ENCODE measurements around the gene ANKRD13D.
A peak's percentile ranks its signal among the peaks of the same experiment; 100 is the strongest.

ANKRD13D gene

DNA sequence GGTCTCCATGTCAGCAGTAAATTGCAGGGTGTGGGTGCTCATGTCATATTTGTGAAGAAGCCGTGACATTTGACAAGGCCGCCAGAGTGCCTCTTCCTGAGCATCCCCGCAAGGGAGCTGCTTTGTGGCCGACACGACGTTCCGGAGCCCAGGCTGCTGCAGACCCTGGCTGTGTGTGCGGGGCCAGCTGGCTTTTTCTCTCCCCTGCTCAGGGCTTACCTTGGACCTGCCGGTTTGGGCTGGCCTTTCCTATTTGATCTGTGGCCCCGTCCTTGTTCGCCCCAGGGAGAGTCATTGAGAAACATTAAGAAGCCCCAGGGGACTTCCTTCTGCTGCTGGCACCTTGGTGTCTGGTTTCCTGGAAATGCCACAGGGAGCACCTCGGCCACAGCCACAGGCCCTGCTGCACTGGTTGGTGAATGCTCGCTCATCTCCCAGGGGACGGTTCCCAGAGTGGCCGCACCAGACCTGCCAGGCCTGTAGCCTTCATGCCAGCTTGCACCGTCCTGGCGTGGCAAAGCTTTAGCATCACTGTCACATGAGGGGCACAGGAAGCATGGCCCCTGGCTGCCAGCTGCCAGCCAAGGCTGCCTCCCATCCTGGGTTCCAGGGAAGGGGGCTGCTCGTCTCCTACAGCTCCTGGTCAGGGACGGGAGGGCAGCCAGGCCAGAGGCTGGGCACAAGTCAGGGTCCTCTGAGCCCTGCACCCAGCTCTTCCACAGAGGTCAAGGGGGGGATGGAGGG lies 17.4 kb upstream of the ANKRD13D start:
- no peak overlapping the region for H3K27ac ChIP-seq
- no peak for TF ChIP-seq ZFX (IDR thresholded peaks at IDR 0.05; ENCODE audit: borderline replicate concordance)
- TF ChIP-seq, protein P1, sequence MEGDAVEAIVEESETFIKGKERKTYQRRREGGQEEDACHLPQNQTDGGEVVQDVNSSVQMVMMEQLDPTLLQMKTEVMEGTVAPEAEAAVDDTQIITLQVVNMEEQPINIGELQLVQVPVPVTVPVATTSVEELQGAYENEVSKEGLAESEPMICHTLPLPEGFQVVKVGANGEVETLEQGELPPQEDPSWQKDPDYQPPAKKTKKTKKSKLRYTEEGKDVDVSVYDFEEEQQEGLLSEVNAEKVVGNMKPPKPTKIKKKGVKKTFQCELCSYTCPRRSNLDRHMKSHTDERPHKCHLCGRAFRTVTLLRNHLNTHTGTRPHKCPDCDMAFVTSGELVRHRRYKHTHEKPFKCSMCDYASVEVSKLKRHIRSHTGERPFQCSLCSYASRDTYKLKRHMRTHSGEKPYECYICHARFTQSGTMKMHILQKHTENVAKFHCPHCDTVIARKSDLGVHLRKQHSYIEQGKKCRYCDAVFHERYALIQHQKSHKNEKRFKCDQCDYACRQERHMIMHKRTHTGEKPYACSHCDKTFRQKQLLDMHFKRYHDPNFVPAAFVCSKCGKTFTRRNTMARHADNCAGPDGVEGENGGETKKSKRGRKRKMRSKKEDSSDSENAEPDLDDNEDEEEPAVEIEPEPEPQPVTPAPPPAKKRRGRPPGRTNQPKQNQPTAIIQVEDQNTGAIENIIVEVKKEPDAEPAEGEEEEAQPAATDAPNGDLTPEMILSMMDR (IDR thresholded peaks at IDR 0.05), result no peak

DNA sequence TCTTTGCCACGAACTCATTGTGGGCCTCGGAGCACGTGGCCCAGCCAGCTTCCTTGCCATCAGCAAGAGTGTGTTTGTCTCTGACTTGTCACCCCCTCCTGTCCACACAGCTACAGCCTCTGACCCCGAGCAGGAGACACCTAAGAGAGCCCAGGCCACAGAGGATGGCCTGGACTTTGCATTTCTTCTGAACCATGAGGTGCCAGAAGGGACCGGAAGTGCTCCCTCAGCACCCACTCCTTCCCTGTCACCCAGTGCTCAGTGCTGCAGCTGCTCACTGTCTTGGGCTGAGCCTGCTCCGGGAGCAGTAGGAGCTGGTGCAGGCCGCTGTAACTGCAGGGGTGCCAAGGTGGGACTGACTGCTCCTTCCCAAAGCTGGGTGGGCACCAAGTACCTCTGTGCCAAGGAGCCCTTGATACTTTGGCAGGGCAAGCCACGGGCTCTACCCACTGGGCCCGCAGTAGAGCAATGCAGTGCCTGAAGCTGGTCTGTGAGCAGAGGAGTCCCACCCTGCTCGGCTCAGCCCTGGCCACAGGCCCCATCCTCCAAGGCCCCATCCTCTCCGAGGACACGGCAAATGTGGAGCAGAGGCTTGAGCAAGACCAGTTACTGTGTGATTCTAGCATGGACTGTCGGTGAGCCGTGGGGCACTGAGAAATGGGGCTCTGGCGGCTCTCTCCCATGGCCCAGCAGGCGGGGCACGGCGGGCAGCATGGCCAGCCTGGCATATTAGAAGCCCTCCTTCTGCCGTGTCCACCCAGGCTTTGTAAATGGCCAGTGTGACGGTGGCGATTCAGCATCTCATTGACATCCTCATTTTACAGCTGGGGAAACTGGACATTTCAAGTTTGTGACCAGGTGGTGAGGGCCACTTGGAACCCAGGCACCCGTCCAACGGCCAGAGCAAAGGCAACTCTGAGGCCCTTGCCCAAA lies 16.5 kb upstream of the ANKRD13D start:
- TF ChIP-seq, protein P1 (IDR thresholded peaks at IDR 0.05), result no peak
- no peak for TF ChIP-seq ZFX (IDR thresholded peaks at IDR 0.05; ENCODE audit: borderline replicate concordance)

DNA sequence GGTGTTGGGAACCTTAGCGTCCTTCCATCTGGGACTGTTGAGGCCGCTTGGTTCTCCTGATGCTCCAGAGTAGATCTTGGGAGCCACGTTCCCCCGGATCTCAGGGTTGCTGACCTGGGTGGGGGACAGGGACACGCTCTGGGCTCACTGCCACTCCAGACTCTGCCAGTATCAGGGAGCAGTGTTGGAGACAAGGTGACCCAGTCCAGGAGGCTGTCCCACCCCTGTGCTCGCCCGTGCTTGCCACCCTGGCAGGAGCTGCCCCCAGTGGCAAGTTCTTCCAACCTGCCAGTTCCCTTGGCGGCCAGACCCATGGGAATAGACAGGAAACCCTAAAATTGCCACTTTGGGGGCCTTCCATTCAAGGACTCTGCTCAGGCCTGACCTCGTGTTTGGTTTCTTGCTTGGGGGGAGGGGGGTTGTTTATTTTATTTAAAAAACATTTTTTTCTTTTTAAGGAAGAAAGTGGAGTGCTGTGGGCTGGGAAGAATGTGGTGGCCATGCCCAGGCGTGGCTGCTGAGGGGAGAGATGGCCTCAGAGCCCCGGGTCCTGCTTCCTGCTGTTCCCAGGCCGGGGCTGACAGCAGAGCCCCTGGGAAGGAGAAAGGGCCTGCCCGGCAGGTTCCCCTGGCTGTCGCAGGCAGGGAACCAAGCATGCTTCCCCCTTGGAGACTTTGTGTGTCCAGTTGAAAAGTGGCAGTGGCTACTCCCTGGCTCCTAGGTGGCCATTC lies 15.7 kb upstream of the ANKRD13D start:
- no peak for TF ChIP-seq ZFX (IDR thresholded peaks at IDR 0.05; ENCODE audit: borderline replicate concordance)
- TF ChIP-seq, protein P1 (IDR thresholded peaks at IDR 0.05), result no peak
- 0 out of 2 replicates have a peak overlapping the region, but pooled peaks have one; percentile 12 for H3K27ac ChIP-seq

More for the DNA sequence above, 16.5 kb upstream of the ANKRD13D start:
- no peak overlapping the region for H3K27ac ChIP-seq

DNA sequence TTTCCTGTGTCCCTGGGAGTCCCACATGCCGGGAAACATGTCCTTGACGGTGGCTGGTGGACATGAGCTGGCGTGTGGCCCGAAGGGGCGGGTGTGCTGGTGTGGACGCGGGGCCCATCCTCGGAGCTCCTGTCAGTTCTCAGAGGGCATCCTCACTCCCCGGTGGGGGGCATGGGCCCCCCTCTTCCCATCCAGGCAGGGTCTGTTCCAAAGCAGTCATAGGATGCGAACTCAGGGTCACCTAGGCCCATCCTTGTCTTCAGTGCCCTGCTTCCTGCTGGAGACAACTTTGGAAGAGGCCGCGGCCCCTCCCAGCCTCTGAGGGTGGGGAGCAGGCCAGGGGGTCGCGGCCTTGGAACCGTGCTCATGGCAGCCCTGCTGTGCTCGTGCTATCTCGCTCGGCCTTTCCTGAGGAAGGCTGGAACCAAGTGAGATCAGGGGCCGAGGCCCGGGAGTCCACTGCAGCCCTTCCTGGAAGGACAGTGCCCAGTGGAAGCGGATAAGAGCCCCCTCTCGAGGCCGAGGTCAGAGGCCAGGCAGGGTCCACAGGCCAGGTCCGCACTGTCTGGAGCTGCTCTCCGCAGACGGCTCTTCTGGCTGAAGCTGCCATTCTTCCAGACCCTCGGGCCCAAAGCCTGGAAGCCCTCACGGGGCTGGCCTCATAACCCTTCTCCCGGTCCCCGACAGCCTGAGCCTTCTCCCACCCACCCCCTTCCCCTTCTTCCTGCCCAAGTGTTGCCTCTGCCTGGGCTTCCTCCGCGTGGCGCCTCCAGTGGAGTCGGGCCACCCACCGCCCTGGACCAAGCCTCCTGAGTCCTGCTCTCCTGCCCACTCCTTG lies 14.1 kb upstream of the ANKRD13D start:
- TF ChIP-seq, protein P1 (IDR thresholded peaks at IDR 0.05), result no peak
- TF ChIP-seq ZFX (IDR thresholded peaks at IDR 0.05; ENCODE audit: borderline replicate concordance), result no peak
- no peak overlapping the region for H3K27ac ChIP-seq

DNA sequence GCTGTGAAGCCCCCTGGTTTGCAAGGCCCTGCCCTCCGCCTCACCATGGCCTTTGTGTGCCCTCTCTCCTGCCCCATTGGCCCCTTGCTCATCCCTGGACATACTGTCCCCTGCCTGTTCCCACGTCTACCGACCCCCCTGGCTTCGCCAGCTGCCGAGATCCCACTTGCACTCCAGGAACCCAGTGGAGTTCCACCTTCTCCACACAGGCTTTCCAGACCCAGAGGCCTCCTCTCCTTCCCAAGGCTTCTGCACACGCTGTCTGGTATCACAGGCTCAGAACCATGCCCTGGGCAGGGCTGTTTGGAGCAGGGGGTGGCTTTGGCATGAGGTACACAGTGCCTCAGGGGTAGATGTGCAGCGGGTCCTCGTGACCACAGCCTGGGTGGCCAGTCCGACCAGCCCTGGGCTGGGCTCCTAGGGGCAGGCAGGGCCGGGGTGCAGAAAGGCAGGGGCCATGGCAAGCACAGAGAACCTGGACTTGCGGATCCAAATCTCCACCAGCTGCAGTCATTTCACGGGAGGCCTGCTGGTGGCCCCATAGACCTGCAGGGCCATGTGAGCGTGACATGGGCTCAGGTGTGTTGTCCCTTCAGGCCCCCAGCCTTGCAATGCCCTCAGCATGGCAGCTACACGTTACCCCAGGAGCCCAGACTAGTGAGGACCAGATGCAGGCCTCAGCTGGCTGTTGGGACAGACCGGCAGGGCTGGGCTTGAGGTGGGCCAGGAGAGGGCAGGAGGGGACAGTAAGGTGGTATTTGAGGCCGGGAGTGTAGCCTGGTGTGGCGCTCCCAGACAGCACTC lies 13.3 kb upstream of the ANKRD13D start:
- H3K27ac ChIP-seq, result no peak overlapping the region
- TF ChIP-seq, protein P1 (IDR thresholded peaks at IDR 0.05), result no peak
- TF ChIP-seq ZFX (IDR thresholded peaks at IDR 0.05; ENCODE audit: borderline replicate concordance), result no peak

- no peak overlapping the region for H3K27ac ChIP-seq
- TF ChIP-seq, protein P1 (IDR thresholded peaks at IDR 0.05), result no peak
- no peak for TF ChIP-seq ZFX (IDR thresholded peaks at IDR 0.05; ENCODE audit: borderline replicate concordance)
These were observed 12.3 kb upstream of the ANKRD13D start for GRCh38 chr11:67276781-67277230.
